Uterus (tissue), 2 donors: ENCODE measurements around the gene GRID2.

Experiments
- CTCF ChIP-seq, 4 experiments: fragments of 200-600 bp in 2 of 4; fragments of 450-650 bp in 2 of 4; sonication (generic) in 2 of 4; IDR thresholded peaks; one replicate each; pipeline ENCODE4 v1.5.1; 2016 to 2019; ENCODE audit warnings: antibody characterized with exemption in 4 of 4, mild to moderate bottlenecking in 2 of 4, moderate library complexity in 1 of 4
- POLR2A ChIP-seq, 2 donors: fragments of 450-650 bp; IDR thresholded peaks; one replicate each; pipeline ENCODE4 v1.6.1; 2016; ENCODE audit warnings: antibody characterized with exemption in 2 of 2, mild to moderate bottlenecking in 1 of 2, moderate library complexity in 1 of 2

GRCh38 chr4:92524131-92524530, 220.4 kb downstream of the GRID2 start:
- TF ChIP-seq CTCF (IDR thresholded peaks at IDR 0.05) = no peak
- TF ChIP-seq POLR2A (IDR thresholded peaks at IDR 0.05) = no peak
